GM21447 (cell line): Measurements from ENCODE around the gene DOCK4.

Experiments used
- ATAC-seq: cut with Tn5 transposase; IDR thresholded peaks from one replicate; pipeline ENCODE4 v1.9.1; 2021; ENCODE audit not compliant: unreplicated experiment

The DOCK4 gene

GRCh38 chr7:111867348-111867931, 338.8 kb downstream of the DOCK4 start:
- ATAC-seq = no peak

DNA sequence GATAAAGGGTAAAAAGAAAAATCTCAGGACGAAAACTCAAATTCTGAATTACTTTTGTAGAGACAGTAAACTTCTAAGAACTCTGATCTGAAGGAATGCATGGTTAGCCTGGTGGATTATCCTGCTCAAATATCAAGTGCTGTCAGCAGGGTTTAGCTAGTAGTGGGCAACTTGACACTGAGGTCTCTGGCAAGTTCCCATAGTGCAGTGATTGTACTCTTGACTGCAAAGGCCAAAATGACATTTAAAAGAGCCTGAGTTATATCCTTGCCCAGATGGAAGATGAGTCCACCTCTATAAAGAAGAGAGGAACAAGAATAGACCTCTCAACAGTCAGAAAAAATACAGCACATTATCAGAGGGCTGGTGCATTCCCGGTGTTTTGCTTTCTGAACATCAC, 339.4 kb downstream of the DOCK4 start:
- no peak for ATAC-seq

DNA sequence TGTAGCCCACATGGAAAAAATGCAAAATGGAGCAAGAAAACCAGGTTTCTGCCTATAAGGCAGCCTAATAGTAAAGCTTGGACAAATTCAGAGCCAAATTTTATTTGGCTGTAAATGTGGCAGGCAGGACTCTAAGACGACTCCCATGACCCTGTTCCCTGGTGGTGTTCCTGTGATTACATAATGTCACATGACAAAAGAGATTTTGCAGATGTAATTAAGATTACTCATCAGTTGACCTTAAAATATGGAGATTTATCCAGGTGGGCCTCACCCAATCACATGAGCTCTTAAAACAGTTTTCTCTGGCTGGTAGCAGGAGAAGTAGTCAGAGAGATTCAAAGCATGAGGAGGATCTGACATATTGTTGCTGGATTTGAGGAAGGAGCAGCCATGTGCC, 340.8 kb downstream of the DOCK4 start:
- no peak for ATAC-seq

DNA sequence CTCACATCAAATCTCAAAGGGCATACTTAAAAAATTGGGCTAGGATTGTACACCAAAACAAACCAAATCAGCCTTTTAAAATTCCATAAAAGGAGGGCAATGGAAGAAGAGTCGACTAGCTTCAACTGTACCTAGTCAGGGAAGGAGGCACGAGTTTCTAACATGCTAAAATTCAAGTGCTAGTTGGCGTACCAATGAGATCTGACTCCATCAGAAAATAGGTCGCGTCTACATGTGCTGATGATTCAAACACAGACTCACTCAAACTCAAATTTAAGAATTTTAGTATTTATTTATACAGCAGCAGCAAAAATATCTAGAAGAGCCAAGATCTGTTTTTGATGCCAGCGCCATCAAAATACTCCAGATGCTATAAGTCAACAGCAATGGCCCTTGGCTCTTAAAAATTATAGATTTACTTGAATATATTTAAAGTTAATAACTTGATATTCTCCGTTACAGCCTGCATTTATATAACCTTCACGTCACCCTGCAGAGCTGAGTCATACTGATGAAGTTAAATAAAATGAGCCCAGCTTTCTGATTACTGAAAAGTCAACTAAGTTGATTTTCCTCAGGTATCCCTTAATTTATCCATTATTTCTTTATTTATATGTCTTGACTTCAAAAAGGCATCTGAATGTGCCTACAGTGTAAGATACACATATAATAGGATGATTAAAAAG, 341.8 kb downstream of the DOCK4 start:
- no peak for ATAC-seq

DNA sequence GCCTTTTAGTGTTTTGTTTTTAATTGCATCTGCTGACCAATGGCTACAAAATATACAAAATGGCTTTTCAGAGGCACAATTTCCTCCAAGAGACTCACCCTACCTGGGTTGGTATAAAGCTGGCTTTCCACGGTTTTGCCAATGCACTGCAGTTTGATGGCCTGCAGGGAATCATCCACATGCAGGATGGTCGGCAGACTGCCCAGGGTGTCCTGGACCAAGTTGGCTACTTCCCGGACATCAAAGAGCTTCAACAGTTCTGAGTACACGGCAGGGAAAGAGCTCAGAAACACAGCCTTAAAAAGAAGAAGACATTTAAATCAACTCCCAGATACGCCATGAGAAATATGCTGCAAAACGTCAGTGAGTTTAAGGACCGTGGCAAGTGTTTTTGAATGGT, 342.9 kb downstream of the DOCK4 start:
- ATAC-seq = no peak

GRCh38 chr7:111860248-111860647, 346.0 kb downstream of the DOCK4 start:
- no peak for ATAC-seq

GRCh38 chr7:111858331-111858730, 347.9 kb downstream of the DOCK4 start:
- ATAC-seq = no peak

DNA sequence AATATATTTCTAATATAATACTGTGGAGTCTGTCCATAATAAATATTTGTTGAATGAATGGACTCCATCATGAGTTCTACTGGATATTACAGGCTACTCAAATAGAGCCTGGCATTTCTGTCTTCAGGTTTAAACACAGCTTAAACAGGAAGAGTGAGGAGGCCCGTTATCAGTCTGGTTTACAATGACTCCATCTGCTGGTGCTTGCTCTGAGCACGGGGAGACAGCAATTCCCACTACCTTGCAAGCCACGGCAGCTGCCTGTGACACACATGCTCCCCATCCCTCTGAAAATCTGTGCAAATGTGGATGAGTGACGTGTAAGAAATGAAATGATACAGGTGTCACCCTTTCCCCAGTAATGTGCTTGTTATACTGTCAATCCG, 350.4 kb downstream of the DOCK4 start:
- no peak for ATAC-seq

DNA sequence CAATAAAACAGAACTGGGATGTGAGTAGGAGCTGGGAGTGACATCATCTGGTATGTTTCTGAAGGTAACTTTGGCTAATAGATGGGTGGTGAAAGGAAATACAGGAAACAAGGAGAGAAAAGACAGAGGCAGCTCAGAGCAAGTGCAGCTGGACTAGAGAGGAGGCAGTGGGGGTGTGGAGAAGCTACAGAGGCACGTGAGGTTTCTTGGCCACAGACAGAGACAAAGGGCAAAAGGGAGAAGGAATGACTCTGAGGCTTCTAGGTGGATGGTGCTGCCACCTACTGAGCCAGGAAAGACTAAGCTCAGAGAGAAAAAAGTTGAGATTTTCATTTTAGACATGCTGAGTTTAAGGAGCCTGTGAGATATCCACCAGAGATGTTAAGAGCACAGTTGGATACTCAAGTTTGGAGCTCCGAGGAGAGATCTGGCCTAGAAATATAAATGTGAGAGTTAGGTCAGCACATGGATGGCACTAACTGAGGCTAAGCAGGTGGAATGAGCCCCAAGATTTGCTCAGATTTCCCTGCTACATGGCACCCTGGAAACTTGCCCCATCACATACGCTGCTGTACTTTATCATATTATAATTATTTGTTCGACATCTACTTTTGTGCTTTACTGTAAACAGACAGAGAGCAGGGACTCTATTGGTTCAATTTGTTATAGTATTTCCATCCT, 350.9 kb downstream of the DOCK4 start:
- ATAC-seq = peak; percentile 67

DNA sequence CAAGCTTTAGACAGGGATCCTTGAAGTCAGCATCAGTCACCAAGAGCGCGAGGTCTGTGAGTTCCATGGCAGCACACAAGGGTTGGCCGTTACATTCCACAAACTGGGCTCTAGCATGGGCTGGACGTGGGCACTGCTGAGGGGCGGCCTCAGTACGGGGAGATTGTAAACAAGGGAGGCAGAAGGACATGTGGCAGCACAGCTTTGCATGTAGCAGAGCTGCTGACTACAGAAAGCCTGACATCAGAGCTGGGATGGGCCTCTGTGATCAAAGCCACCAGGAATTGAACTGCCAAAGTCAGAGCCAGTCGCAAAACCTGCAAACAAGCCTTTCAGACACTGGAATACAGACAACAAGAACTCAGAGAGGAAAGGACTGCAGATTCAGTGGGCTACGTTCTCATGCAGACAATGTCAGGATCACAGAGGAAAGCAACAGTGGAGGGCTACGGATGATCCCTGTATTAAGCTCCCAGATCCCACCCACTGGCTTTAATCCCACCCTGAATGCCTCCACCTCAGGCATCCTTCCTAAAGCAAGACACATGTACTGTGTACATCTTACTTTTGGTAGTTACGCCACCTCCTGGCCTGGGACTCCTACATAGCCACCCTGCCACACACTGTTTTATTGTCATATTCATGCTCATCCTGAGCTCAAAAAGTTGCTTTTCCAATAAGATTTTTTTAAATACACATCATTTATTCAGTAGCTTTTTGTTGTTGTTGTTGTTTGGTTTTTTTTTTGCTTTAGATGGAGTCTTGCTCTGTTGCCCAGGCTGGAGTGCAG, 352.8 kb downstream of the DOCK4 start:
- ATAC-seq = no peak

GRCh38 chr7:111852081-111852480, 354.1 kb downstream of the DOCK4 start:
- ATAC-seq = no peak

- ATAC-seq = no peak
Measured at GRCh38 chr7:111846898-111847297, 359.3 kb downstream of the DOCK4 start.

- no peak for ATAC-seq
Measured at GRCh38 chr7:111845853-111846252, 360.3 kb downstream of the DOCK4 start.

DNA sequence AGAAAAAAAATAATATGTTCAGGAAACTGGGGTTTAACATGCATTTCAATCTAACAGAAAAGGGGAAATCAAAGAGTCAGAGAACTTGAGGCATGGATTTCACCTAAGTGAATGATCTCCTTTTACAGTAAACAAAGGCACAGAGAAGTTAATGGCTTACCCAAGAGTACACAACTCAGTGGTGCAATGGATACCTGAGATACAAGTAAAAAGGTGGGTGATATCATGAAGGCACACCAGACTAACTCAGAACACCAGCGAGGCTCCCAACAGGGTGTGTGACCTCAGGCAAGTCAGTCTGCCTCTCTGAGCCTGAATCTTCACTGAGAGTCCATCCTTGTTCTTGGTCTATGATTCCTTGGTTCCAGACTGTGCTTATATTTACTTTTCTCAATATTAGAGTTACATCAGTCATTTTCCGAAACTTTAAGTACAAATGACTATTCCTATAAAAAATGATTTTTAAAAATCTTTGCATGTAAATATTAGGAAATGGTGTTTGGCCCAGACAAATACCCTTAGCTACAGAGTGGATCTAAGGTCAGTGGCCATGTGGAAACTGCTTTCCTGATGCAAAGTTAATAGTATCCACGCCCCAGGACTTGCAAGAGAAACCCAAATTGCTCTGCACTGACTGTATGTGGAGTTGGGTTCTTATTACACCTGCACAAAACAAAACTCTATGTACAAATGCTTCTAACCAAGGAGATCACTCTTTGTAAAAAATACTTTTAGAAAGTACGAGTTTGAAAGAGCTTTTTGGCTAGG, 361.1 kb downstream of the DOCK4 start:
- no peak for ATAC-seq

DNA sequence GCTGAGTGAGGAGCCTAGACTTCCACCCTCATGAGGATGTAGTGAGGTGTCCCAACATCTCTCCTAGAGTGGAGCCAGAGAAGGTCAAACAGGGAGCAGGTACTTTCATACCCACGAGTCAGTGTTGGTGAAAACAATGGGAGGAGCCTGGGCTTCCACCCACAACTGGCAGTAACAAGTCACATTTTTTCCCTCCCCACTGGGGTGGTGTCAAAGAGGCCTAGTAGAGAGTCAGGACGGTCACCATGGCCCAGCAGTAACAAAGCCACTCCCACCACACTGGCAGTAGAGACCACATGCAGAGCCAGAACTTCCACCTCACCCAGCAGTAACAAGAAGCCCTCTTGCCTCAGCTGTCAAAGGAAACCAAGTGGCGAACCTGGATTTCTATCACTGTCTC, 363.7 kb downstream of the DOCK4 start:
- no peak for ATAC-seq

DNA sequence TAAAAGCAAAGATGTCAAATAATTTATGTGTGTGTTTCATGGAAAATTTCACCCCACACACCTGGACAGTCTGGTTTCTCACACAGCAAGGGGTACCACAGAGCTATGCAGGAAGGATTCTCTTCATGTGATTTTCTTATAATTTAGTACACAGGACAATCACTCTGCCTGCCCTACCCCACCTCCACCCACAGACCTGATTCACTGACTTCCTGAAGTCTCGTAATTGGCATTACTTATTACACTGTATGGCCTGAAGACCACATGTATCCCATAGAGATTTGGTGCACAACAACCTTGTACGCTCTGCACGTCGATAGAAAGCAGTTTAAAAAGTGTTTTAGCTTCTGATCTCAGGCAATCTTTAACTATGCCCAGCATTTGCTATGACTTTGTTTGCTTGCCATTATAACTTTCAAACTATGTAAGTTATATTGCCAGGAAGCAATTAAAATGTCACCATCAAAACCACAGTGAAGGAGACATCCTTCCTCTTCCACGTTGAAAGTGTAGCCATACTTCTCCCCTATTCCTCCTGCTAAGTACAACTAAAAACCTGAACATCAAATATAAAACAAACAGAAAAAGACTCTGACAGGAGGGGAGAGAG, 364.5 kb downstream of the DOCK4 start:
- ATAC-seq = no peak

DNA sequence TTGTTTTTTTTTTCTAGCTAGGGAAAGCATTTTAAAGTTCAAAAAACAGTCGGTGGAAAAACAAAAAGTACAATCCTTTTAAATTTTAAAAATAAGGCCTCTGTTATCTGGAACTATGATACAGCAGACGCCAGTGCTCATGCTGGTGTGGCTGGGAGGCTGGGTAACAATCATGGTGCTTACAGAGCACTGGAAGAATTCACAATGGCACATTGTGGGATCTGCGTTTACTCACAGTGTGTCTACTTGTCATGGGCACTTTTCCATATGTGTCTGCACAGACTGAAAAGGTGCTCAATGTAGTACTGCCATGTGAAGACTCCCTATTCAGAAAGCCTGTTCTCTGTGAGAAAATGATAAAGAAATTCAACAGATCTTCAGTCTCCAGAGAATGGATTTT, 365.7 kb downstream of the DOCK4 start:
- no peak for ATAC-seq

GRCh38 chr7:111839261-111839660, 366.9 kb downstream of the DOCK4 start:
- no peak for ATAC-seq

GRCh38 chr7:111836592-111836991, 369.6 kb downstream of the DOCK4 start:
- no peak for ATAC-seq

- no peak for ATAC-seq
Measured at GRCh38 chr7:111835066-111835465, 371.1 kb downstream of the DOCK4 start.

GRCh38 chr7:111834367-111834766, 371.8 kb downstream of the DOCK4 start:
- ATAC-seq = no peak
